HFF-Myc (cell line): ENCODE measurements around the gene CHST15.
A peak's percentile ranks its signal among the peaks of the same experiment; 100 is the strongest.

Experiments used
- DNase-seq: peaks from one replicate; pipeline ENCODE4 v3.0.0-alpha.2; 2011; ENCODE audit warnings: low read depth; ENCODE audit errors: extremely low read depth
- H3K4me3 ChIP-seq: replicated peaks from 2 replicates; pipeline ENCODE4 v1.5.1; 2011; ENCODE audit warnings: low read depth, mild to moderate bottlenecking, control low read depth, low read length
- CTCF ChIP-seq: IDR thresholded peaks from 2 replicates; pipeline ENCODE4 v1.5.1; 2012; ENCODE audit warnings: mild to moderate bottlenecking, low read depth, low read length, control low read depth; ENCODE audit errors: missing control alignments

CHST15 gene

GRCh38 chr10:123993534-123994416, 99.6 kb downstream of the CHST15 start:
- no peak overlapping the region for H3K4me3 ChIP-seq
- no peak for DNase-seq
- no peak for TF ChIP-seq CTCF

- TF ChIP-seq CTCF = no peak
- no peak for DNase-seq
- no peak overlapping the region for H3K4me3 ChIP-seq
Measured at GRCh38 chr10:123991611-123992570, 101.5 kb downstream of the CHST15 start.

GRCh38 chr10:123990889-123991288, 102.5 kb downstream of the CHST15 start:
- DNase-seq = no peak
- no peak overlapping the region for H3K4me3 ChIP-seq
- no peak for TF ChIP-seq CTCF

GRCh38 chr10:123988694-123989093, 104.7 kb downstream of the CHST15 start:
- H3K4me3 ChIP-seq = no peak overlapping the region
- TF ChIP-seq CTCF = no peak
- DNase-seq = no peak

GRCh38 chr10:123986736-123987135, 106.7 kb downstream of the CHST15 start:
- H3K4me3 ChIP-seq = no peak overlapping the region
- no peak for TF ChIP-seq CTCF
- no peak for DNase-seq

GRCh38 chr10:123974406-123974805, 119.0 kb downstream of the CHST15 start:
- no peak for TF ChIP-seq CTCF
- H3K4me3 ChIP-seq = no peak overlapping the region
- DNase-seq = peak; percentile 63
